HG02678 (cell line): ENCODE data around the gene PRSS57.
A peak's percentile ranks its signal among the peaks of the same experiment; 100 is the strongest.
"Not testable (repeated sequence)": the region's sequence is repeated elsewhere in the genome, so short reads cannot be mapped to it uniquely, and the experiment has no call there.

Experiments
- ATAC-seq: cut with Tn5 transposase; IDR thresholded peaks from one replicate; pipeline ENCODE4 v1.9.1; 2021; ENCODE audit warnings: mild to moderate bottlenecking, moderate library complexity; ENCODE audit not compliant: unreplicated experiment

Gene PRSS57

GRCh38 chr19:698529-698928 lies 3.3 kb upstream of the PRSS57 start:
- ATAC-seq, result not testable (repeated sequence)

DNA sequence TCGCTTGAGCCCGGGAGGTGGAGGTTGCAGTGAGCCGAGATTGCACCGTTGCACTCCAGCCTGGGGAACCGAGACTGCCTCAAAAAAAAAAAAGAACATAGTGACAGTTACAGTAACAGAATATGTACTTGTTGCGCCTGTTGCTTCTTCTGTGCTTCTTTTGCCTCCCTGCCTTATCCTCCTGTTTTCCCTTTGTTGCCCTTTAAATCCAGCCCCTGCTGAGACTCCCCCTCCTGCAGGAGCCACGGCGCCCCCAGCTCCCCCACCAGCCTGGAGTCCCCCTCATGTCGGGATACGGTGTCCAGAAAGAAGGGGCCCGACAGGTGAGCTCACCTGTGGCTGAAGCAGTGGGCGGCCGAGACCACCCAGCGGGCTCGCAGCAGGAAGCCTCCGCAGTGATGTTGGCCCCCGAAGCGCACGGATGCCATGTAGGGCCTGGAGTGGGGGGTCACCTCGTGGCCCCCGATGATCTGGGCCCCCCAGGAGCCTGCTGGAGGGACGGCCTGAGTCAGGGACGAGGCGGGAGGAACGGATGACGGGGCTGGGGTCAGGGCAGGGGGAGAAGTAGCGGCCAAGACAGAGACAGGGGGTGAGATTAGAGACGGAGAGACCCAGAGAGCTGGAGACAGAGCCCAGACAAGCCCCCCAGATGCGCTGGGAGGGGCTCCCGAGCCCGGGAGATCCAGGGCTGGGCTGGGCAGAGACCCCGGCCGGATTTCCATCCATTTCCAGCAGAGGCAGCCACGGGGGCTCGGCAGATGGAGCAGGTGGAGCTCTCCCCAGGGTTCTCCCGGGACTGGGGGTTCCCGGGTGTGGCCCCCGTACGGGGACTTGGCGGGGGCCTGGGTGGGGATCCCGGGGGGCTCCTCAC lies 536 bp downstream of the PRSS57 start:
- ATAC-seq, result no peak

- no peak for ATAC-seq
Observed at GRCh38 chr19:690203-690602, 5.0 kb downstream of the PRSS57 start.

- no peak for ATAC-seq
Observed at GRCh38 chr19:688992-689391, 6.3 kb downstream of the PRSS57 start.

- ATAC-seq, result no peak
Observed at GRCh38 chr19:688214-688613, 7.0 kb downstream of the PRSS57 start.

DNA sequence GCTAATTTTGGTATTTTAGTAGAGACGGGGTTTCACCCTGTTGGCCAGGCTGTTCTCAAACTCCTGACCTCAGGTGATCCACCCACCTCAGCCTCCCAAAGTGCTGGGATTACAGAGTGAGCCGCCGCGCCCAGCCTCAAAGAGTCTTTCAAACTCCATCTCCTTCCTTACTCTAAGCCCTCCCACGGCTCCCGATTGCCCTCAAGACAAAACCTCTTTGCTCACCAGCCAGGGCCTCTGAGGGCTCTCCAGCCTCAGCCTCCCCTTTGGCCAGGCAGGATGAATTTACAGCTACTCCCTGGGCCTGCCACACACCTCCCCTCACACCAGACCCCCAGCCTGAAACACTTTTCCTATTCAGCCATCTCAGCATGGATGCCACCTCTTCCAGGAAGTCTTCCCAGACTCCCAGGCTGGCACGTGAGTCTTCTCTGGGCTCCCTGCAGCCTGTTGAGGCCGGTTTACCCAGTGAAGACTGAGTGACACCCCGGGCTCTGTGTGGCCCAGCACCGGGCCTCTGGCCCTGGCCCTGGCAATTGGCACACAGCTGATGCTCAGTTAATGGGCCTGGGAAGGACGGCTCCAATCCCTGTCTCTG lies 7.6 kb downstream of the PRSS57 start:
- ATAC-seq, result no peak

GRCh38 chr19:686589-687297 lies 8.5 kb downstream of the PRSS57 start:
- no peak for ATAC-seq

DNA sequence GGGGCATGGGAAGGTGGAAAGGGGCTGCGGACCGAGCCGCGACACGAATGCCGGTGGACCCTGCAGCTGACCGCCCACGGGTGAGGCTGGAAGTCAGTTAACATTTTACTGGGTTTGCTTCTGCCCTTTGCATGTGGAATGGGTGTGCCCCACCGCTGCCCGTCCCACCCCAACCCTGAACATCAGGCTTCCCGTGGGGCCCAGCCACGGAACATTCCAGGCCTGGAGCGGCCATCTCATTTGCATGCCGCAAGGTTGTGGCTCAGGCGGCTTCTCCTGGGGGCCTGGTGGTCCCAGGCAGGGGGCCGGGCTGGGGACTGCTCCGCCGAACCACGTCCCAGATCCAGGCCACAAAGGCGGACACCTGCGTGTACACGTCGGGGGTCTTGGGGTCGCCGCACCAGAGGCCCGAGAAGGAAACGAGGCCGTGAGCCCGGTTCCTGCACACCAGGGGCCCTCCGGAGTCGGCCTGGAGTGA lies 9.8 kb downstream of the PRSS57 start:
- no peak for ATAC-seq

- ATAC-seq, result no peak
Observed at GRCh38 chr19:682678-683320, 12.5 kb downstream of the PRSS57 start.

DNA sequence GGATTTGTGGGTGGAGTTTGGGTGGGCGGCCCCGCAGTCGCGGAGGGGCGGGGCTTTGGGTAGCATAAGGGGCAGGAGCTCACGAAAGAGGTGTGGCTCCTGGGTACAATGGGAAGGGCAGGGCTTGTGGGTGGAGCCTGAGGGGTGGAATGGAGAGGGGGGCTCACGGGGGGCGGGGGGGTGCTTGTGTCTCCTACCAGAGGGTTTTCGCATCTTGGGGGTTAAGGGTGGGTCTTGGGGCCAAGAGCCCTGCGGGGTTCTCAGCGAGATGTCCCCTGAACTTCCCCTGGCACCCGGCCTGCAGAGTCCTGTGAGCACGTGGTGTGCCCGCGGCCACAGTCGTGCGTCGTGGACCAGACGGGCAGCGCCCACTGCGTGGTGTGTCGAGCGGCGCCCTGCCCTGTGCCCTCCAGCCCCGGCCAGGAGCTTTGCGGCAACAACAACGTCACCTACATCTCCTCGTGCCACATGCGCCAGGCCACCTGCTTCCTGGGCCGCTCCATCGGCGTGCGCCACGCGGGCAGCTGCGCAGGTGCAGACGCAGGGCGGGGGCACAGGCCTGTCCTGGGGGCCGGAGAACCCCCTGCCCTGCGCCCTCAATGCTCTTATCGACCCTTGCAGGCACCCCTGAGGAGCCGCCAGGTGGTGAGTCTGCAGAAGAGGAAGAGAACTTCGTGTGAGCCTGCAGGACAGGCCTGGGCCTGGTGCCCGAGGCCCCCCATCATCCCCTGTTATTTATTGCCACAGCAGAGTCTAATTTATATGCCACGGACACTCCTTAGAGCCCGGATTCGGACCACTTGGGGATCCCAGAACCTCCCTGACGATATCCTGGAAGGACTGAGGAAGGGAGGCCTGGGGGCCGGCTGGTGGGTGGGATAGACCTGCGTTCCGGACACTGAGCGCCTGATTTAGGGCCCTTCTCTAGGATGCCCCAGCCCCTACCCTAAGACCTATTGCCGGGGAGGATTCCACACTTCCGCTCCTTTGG lies 13.9 kb downstream of the PRSS57 start:
- no peak for ATAC-seq

DNA sequence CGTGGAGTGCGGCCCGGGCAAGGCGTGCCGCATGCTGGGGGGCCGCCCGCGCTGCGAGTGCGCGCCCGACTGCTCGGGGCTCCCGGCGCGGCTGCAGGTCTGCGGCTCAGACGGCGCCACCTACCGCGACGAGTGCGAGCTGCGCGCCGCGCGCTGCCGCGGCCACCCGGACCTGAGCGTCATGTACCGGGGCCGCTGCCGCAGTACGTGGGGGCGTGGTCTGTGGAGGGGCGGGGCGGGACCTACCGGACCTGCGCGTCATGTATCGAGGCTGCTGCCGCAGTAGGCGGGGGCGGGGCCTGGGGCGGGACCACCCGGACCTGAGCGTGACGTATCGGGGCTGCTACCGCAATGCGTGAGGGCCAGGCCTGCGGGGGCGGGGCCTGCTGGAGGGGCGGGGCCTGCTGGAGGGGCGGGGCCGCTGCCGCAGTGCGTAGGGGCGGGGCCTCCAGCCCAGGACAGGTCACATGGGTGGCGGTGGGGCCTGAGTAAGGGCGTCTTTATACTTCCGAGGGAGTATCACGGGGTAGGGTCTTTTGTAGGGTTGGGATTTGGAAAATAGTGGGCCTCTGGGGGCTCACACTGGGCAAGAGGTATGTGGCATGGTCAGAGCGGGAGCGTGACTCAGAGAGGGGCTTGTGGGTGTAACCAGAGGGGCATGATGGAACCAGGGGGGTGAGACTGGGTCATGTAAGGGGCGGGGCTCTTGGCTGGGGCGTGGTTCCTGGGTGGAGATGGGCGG lies 14.8 kb downstream of the PRSS57 start:
- peak; percentile 71 for ATAC-seq

DNA sequence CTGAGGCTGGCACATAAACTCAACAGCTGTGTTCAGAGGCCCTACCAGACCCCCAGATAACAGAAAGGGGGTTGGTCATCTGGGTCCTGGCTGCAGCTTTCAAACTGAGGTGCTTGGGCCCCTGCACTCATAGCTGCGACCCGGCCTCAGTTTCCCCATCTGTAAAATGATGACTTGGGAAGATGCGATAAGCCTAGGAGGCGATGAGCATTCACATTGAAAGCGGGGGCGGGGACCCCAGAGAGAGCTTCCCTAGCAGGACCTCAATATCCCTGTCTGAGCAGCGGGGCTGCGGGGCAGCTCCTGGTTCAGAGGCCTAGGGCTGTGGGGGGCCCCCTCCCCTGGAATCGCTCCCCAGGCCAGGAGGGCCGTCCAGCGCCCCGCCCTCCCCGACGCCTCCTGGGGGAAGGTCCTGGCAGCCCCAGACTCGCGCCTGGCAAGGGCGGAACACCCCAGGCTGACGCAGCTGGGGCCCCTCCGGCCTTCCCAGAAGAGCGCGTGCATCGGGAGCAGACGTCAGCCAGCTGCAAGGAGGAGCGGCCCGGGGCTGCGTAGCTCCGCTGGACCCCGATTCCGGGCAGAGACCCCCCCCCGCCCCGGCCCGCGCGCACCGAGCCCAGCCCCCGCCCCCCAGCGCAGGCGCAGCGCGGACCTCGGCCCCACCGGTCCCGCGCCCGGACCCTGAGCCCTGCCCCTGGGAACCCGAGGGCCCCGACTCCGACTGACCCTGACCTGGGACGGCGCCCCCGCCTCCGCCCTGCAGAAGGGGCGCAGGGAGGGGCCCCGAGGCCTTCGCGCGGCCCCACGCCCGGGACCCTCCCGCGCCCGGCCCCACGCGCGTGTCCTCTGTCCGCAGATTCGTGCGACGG lies 15.6 kb downstream of the PRSS57 start:
- peak; percentile 16 for ATAC-seq

DNA sequence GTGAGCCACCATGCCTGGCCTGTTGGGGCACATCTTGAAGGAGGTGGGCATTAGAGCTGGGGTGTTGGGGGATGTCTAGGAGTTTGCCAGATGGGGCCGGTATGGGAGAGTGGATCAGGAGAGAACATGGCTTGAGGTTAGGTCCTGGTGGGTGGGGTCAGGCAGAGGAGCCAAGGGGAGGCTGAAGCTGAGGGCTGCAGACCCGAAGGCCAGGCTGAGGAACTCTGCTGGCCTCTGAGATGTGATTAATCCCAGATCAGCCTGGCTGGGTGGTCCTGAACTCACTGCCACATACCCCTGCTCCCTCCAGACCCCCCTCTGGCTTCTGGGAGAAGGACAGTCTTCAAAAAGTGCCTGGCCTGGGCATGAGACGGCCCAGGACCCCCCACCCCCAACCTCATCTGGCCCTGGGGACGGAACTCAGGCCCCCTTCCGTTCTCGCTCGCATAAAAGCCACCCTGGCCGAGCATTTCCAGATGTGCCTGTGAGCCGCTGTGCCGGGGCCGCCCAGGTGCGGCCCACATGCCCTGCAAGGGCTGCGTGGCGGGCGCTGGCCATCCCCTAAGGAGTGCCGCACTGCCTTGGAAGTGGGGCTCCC lies 16.4 kb downstream of the PRSS57 start:
- no peak for ATAC-seq

- no peak for ATAC-seq
Observed at GRCh38 chr19:677601-678436, 17.4 kb downstream of the PRSS57 start.

- ATAC-seq, result no peak
Observed at GRCh38 chr19:677201-677600, 18.1 kb downstream of the PRSS57 start.

GRCh38 chr19:676339-677105 lies 18.7 kb downstream of the PRSS57 start, which contains the start of gene FSTL3:
Gene FSTL3 (plus strand): TSS chr19:676392. CDS start chr19:676424, 32 bp downstream.
- no peak for ATAC-seq
